Gastroesophageal sphincter (tissue), 4 donors: ENCODE results near the gene DSCAML1. TPM values are rescaled to one million over a fixed set of nuclear protein-coding genes. Genes with fewer than 3 reads are reported as not detected.

Experiments used
- ATAC-seq: fragments of 150-250 bp; one replicate; pipeline ENCODE4 v1.9.1; 2016; ENCODE audit warnings: mild to moderate bottlenecking, moderate library complexity
- H3K27ac ChIP-seq, 4 donors: fragments of 200-600 bp; sonication (generic) in 3 of 4; 1 replicate in 3 of 4; 2 replicates in 1 of 4; pipeline ENCODE4 v1.5.1; 2016 to 2019
- H3K27me3 ChIP-seq: fragments of 200-600 bp; sonication (generic); one replicate; pipeline ENCODE4 v1.5.1; 2019
- H3K36me3 ChIP-seq, 2 donors: fragments of 200-600 bp; sonication (generic); one replicate each; pipeline ENCODE4 v1.5.1; 2019; ENCODE audit warnings: control low read depth in 1 of 2
- H3K4me1 ChIP-seq, 3 donors: fragments of 200-600 bp; sonication (generic); 1 replicate in 2 of 3; 2 replicates in 1 of 3; pipeline ENCODE4 v1.5.1; 2016 to 2019; ENCODE audit warnings: control low read depth in 2 of 3
- H3K4me3 ChIP-seq, 2 donors: fragments of 200-600 bp; sonication (generic); one replicate each; pipeline ENCODE4 v1.5.1; 2019; ENCODE audit warnings: mild to moderate bottlenecking in 1 of 2, moderate library complexity in 1 of 2
- H3K9me3 ChIP-seq, 3 donors: fragments of 200-600 bp; sonication (generic); one replicate each; pipeline ENCODE4 v1.5.1; 2017 to 2019; ENCODE audit warnings: control low read depth in 2 of 3
- EP300 ChIP-seq: sonication (generic); formaldehyde crosslinking; IDR thresholded peaks from one replicate; pipeline ENCODE4 v1.6.1; 2017; ENCODE audit warnings: antibody characterized with exemption, mild to moderate bottlenecking
- POLR2A ChIP-seq, 2 donors: fragments of 450-650 bp; IDR thresholded peaks; one replicate each; pipeline ENCODE4 v1.6.1; 2017; ENCODE audit warnings: antibody characterized with exemption in 2 of 2, mild to moderate bottlenecking in 2 of 2, moderate library complexity in 1 of 2
- POLR2AphosphoS5 ChIP-seq: sonication (generic); formaldehyde crosslinking; IDR thresholded peaks from one replicate; pipeline ENCODE4 v1.6.1; 2017; ENCODE audit warnings: antibody characterized with exemption
- WGBS, 2 donors: methylation state at CpG; one replicate each; pipeline ENCODE4 v1.1.5; 2018; ENCODE audit warnings: low coverage in 1 of 2; 5-methylcytosine and 5-hydroxymethylcytosine counted together
- total RNA-seq, 4 donors: library from RNA; depleted of rRNA; stranded (reverse); fragments of >200 nt; gene quantifications; one replicate each; pipeline ENCODE4 v1.1.0, GENCODE V29; 2016
- TF ChIP-seq, protein P1 (sequence below), 4 experiments: fragments of 200-600 bp in 2 of 4; fragments of 450-650 bp in 2 of 4; sonication (generic) in 1 of 4; IDR thresholded peaks; one replicate each; pipeline ENCODE4 v1.5.1; 2017 to 2019; ENCODE audit warnings: antibody characterized with exemption in 4 of 4, mild to moderate bottlenecking in 2 of 4, moderate library complexity in 2 of 4

Gene DSCAML1
- total RNA-seq, 4 donors from 2014 or later: 0.35 to 2.5 (median 0.73) TPM

DNA sequence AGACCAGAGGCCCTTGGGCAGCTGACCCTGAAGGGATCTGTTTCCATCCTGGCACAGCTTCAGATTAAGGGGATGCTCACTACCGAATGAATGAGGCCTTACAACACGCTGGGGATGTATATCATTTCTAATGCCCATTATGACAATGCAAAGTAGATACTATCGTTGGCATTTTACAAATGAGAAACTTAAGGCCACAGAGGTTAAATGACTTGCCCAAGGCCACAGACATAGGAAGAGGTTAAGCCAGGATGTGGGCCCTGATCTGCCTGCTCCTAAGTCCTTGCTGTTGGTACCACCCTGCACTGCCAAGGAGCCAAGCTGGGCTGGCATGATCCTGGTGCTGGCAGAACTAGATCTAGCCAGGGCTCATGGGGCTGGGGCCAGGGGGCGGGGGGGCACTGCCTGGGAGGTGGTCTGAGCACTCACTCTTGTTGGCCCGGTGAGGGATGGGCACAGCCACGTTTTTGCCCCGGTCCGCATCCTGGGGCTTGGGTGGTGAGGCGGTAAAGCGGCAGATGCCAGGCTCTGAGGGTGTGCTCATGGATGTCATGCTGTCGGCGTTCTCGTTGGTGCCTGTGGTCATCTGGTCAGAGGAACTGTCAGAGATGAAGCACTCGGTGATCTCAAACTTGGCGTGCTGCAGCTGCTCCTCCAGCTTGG lies 366.6 kb downstream of the DSCAML1 start:
- Histone ChIP-seq H3K36me3 (peaks cover 0 to 35% of the 10 kb centered on the region in 2 donors), H3K27me3 (peaks cover 7% of the 10 kb centered on the region), H3K9me3 (no peaks in the 10 kb centered on the region), H3K27ac (no peak overlapping the region), H3K4me1 (peaks cover 0 to 8% (median 0%) of the 10 kb centered on the region in 3 donors), H3K4me3 (no peak overlapping the region)
- WGBS, 2 donors: no CpG with 5 or more reads among the region's 15 CpGs
- TF ChIP-seq, protein P1, sequence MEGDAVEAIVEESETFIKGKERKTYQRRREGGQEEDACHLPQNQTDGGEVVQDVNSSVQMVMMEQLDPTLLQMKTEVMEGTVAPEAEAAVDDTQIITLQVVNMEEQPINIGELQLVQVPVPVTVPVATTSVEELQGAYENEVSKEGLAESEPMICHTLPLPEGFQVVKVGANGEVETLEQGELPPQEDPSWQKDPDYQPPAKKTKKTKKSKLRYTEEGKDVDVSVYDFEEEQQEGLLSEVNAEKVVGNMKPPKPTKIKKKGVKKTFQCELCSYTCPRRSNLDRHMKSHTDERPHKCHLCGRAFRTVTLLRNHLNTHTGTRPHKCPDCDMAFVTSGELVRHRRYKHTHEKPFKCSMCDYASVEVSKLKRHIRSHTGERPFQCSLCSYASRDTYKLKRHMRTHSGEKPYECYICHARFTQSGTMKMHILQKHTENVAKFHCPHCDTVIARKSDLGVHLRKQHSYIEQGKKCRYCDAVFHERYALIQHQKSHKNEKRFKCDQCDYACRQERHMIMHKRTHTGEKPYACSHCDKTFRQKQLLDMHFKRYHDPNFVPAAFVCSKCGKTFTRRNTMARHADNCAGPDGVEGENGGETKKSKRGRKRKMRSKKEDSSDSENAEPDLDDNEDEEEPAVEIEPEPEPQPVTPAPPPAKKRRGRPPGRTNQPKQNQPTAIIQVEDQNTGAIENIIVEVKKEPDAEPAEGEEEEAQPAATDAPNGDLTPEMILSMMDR (IDR thresholded peaks at IDR 0.05): no peak
- TF ChIP-seq EP300 (no peak), POLR2AphosphoS5 (no peak), POLR2A (IDR thresholded peaks at IDR 0.05) (no peak)
- ATAC-seq: no peak

DNA sequence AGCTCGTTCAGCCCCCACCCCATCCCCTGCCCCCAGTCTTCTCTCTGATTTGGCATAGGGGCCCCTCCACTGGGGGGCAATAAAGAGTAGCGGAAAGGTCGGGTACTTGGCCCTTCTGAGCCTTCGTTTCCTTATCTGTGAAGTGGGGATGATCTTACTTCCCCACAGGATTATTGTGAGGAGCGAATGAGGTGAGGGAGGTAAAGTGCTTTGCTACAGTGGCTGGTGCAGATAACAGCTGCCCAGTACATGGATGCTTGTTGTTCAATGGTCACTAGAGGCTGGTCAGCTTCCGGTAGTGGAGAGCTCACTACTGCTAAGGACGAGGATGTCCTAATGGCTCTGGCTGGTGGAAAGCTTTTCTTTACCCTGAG lies 368.2 kb downstream of the DSCAML1 start:
- no peak for TF ChIP-seq POLR2A (IDR thresholded peaks at IDR 0.05)
- no peak for TF ChIP-seq POLR2AphosphoS5
- TF ChIP-seq, protein P1 (IDR thresholded peaks at IDR 0.05): no peak
- Histone ChIP-seq H3K4me1 (peaks cover 0 to 8% (median 0%) of the 10 kb centered on the region in 3 donors), H3K4me3 (no peak overlapping the region), H3K36me3 (peaks cover 0 to 30% of the 10 kb centered on the region in 2 donors), H3K9me3 (no peaks in the 10 kb centered on the region), H3K27me3 (peaks cover 7% of the 10 kb centered on the region), H3K27ac (no peak overlapping the region)
- ATAC-seq: no peak
- 79 to 92% methylated on average over 2 of the region's 7 CpGs for WGBS, 2 donors

DNA sequence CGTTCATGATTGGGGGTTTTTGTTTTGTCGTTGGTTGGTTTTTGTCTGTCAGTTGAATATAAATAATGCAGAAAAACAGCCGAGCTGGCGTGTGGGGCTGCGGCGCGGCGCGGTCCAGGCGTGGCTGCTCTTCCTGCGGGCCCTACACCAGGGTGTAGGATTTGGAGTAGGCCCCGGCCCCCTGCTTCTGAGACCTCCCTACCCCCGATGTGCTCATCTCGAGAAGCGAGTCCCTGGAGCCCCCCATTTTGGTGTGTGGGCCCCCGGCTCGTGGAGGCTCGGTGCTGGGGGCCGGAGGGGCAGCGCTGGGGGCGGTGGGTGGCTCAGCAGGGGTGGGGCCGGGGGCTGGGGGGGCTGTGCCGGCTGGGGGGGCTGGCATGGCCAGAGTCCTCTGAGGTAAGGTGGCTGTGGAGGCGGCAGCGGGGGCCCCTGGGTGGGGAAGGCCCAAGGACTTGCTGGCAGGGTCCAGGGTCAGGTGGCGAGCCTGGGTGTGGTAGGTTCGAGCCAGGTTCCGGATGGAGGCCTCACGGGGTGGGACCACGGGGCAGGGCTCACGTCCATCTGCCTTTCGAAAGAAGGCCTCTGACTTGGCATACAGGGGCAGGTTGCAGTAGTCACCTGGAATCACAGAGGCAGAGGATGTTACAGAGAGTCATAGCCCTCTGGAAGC lies 368.7 kb downstream of the DSCAML1 start:
- ATAC-seq: no peak
- Histone ChIP-seq H3K9me3 (no peaks in the 10 kb centered on the region), H3K4me3 (no peak overlapping the region), H3K36me3 (peaks cover 0 to 27% of the 10 kb centered on the region in 2 donors), H3K27ac (no peak overlapping the region), H3K4me1 (peaks cover 0 to 8% (median 0%) of the 10 kb centered on the region in 3 donors), H3K27me3 (peaks cover 7% of the 10 kb centered on the region)
- 96% methylated on average over 4 to 9 of the region's 32 CpGs for WGBS, 2 donors
- no peak for TF ChIP-seq POLR2A (IDR thresholded peaks at IDR 0.05)
- TF ChIP-seq, protein P1 (IDR thresholded peaks at IDR 0.05): no peak
- no peak for TF ChIP-seq POLR2AphosphoS5
- TF ChIP-seq EP300: no peak

DNA sequence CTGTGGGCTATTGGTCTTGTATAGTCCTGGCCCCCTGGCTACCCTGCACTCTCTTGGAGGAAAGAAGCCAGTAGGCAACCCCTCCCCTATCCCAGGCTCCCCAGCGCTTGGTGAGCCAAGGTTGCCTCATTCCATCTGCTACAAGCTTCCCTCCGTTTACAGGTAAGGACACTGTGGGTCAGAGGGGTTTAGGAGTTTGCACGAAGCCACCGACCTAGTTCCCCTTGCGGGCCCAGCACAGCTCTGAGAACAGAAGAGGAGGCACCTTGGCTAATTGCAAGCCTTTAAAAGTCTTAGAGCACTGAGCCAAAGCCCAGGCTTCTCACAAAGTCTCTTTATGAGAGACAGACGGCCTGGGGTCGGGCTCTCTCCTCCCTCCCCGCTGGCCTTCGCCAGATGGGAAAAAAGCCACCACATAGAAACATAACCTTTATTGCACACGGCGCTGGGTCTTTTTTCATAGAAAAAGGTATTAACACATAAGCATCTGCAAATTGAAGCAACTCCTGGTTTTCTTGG lies 369.6 kb downstream of the DSCAML1 start:
- H3K4me3 ChIP-seq: no peak overlapping the region
- no peak for ATAC-seq
- TF ChIP-seq POLR2AphosphoS5: no peak
- TF ChIP-seq EP300: no peak
- TF ChIP-seq, protein P1 (IDR thresholded peaks at IDR 0.05): no peak
- TF ChIP-seq POLR2A (IDR thresholded peaks at IDR 0.05): no peak
- H3K27ac ChIP-seq: no peak overlapping the region
- H3K36me3 ChIP-seq: peaks cover 0 to 19% of the 10 kb centered on the region in 2 donors
- WGBS, 2 donors: 67 to 76% methylated on average over 2 to 6 of the region's 11 CpGs
- H3K9me3 ChIP-seq: no peaks in the 10 kb centered on the region
- peaks cover 11% of the 10 kb centered on the region for H3K27me3 ChIP-seq
- H3K4me1 ChIP-seq: peaks cover 0 to 8% (median 0%) of the 10 kb centered on the region in 3 donors
